ACC112 (cell line): ENCODE measurements around the gene LRFN5.

Source experiments
- H2AFZ ChIP-seq: fragments of 200-600 bp; sonication (generic); one replicate; pipeline ENCODE4 v1.6.0; 2017; ENCODE audit warnings: antibody characterized with exemption, low read length; ENCODE audit not compliant: unreplicated experiment
- H3K27ac ChIP-seq: fragments of 200-600 bp; sonication (generic); 2 replicates; pipeline ENCODE4 v1.5.1; 2014; ENCODE audit warnings: low read depth, mild to moderate bottlenecking, antibody characterized with exemption, low read length, moderate library complexity
- H3K27me3 ChIP-seq: fragments of 200-600 bp; sonication (generic); 2 replicates; pipeline ENCODE4 v1.6.1; 2014; ENCODE audit warnings: mild to moderate bottlenecking, antibody characterized with exemption, low read length, moderate library complexity, mixed read lengths; ENCODE audit not compliant: insufficient read depth
- H3K36me3 ChIP-seq: fragments of 200-600 bp; sonication (generic); 2 replicates; pipeline ENCODE4 v1.6.1; 2016; ENCODE audit warnings: mild to moderate bottlenecking, antibody characterized with exemption, low read length, moderate library complexity, mixed read lengths; ENCODE audit not compliant: insufficient read depth
- H3K4me1 ChIP-seq: fragments of 200-600 bp; sonication (generic); one replicate; pipeline ENCODE4 v1.6.1; 2016; ENCODE audit warnings: low read length, mixed read lengths; ENCODE audit not compliant: insufficient read depth, unreplicated experiment, control insufficient read depth
- H3K4me3 ChIP-seq: fragments of 200-600 bp; sonication (generic); 2 replicates; pipeline ENCODE4 v1.5.1; 2014; ENCODE audit warnings: mild to moderate bottlenecking, low read depth, low read length
- H3K79me2 ChIP-seq: fragments of 200-600 bp; sonication (generic); one replicate; pipeline ENCODE4 v1.6.0; 2016; ENCODE audit warnings: low read length; ENCODE audit not compliant: control insufficient read depth, unreplicated experiment, insufficient read depth

The LRFN5 gene

GRCh38 chr14:41773536-41774279 lies 167.0 kb downstream of the LRFN5 start:
- Histone ChIP-seq H3K27me3 (no peaks in the 10 kb centered on the region), H3K79me2 (no peaks in the 10 kb centered on the region), H2AFZ (no peak overlapping the region), H3K27ac (no peak overlapping the region), H3K4me1 (no peaks in the 10 kb centered on the region), H3K4me3 (no peak overlapping the region), H3K36me3 (no peaks in the 10 kb centered on the region)

- Histone ChIP-seq H2AFZ (no peak overlapping the region), H3K4me3 (no peak overlapping the region), H3K27ac (no peak overlapping the region), H3K36me3 (no peaks in the 10 kb centered on the region), H3K79me2 (no peaks in the 10 kb centered on the region), H3K27me3 (no peaks in the 10 kb centered on the region), H3K4me1 (no peaks in the 10 kb centered on the region)
These were observed 175.8 kb downstream of the LRFN5 start for GRCh38 chr14:41782511-41782910.

DNA sequence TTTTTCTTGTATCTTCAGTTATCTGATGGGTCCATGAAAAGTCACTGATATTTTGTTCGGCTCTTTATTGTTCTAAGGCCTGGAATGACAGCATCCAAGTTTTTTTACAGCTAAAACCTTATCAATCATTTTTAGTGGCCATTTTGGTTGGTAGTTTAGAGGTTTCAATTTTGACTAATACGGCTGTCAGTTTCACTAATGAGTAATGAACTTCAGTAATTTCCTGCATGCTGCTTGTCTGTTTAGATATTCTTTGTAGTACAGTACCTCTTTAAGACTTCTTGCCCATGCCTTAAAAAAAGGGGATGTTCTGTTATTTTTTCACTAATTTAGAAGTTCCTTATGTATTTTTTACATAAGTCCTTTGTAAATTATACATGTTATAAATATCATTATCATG lies 176.7 kb downstream of the LRFN5 start:
- H2AFZ ChIP-seq = no peak overlapping the region
- no peaks in the 10 kb centered on the region for H3K4me1 ChIP-seq
- no peak overlapping the region for H3K27ac ChIP-seq
- H3K4me3 ChIP-seq = no peak overlapping the region
- H3K79me2 ChIP-seq = no peaks in the 10 kb centered on the region
- H3K27me3 ChIP-seq = no peaks in the 10 kb centered on the region
- H3K36me3 ChIP-seq = no peaks in the 10 kb centered on the region

DNA sequence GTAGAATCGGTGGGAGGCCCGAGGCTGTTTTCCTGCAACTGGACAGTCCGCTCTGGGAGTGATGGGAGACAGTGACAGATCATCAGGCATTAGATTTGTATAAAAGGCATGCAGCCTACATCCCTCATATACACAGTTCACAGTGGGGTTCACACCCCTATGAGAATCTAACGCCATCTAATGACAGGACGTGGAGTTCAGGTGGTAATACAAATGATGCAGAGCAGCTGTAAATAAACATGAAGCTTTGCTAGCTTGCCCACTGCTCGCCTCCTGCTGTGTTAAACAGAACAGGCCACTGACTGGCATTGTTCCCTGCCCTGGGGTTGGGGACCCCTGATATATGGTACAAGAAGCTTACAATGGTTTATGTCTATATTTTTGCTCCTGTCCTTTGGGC lies 179.0 kb downstream of the LRFN5 start:
- Histone ChIP-seq H3K4me1 (no peaks in the 10 kb centered on the region), H3K36me3 (no peaks in the 10 kb centered on the region), H3K4me3 (no peak overlapping the region), H3K27me3 (no peaks in the 10 kb centered on the region), H3K79me2 (no peaks in the 10 kb centered on the region), H3K27ac (no peak overlapping the region), H2AFZ (no peak overlapping the region)

DNA sequence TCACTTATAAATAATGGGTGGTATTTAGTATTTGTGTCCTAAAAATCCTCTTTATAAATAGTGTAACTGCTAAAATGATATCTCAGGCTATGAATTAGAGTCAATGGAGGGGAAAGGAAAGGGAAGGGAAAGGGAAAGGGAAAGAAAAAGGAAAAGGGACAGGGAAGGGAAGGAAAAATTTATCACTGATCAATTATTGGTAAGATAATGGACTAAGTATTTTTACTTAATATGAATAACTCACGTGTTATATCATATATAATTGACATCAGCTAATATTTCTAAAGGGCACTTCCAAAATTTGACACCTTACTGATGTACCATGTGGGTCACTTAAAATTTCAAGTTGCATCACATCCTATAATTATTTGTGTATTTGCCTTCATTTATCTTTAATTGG lies 193.1 kb downstream of the LRFN5 start:
- H3K36me3 ChIP-seq = no peaks in the 10 kb centered on the region
- no peak overlapping the region for H2AFZ ChIP-seq
- no peak overlapping the region for H3K27ac ChIP-seq
- H3K79me2 ChIP-seq = no peaks in the 10 kb centered on the region
- H3K27me3 ChIP-seq = no peaks in the 10 kb centered on the region
- no peaks in the 10 kb centered on the region for H3K4me1 ChIP-seq
- H3K4me3 ChIP-seq = no peak overlapping the region

GRCh38 chr14:41805633-41806032 lies 199.0 kb downstream of the LRFN5 start:
- H2AFZ ChIP-seq = no peak overlapping the region
- no peaks in the 10 kb centered on the region for H3K27me3 ChIP-seq
- H3K4me3 ChIP-seq = no peak overlapping the region
- H3K79me2 ChIP-seq = no peaks in the 10 kb centered on the region
- no peak overlapping the region for H3K27ac ChIP-seq
- H3K36me3 ChIP-seq = no peaks in the 10 kb centered on the region
- H3K4me1 ChIP-seq = no peaks in the 10 kb centered on the region

DNA sequence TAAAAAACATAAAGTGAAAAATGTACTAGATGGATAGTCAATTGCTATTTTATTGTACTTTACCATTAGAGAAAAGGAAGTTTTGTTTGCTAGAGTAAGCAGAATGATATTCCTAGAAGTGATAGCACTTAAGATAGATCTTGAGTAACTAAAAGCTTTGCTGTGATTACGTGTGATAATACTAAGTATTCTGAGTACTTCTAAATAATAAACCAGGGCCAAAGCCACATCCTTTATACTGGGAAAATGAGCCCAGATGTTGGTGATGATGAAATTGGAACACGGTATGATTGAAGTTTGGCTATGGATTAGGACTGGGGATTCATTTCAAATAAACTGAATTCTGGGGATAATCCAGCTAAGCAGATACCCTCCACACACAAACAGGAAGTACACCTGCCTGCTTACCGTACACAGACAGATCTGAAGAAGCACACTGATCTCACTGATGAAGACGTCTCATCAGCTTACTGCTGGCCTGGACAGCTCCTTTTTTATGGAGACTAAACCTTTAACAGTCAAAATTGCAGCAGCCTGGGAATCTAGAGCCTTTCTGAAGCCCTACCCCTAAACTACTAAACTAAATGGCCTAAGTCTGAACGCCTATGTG lies 199.8 kb downstream of the LRFN5 start:
- Histone ChIP-seq H3K4me3 (no peak overlapping the region), H2AFZ (no peak overlapping the region), H3K4me1 (no peaks in the 10 kb centered on the region), H3K36me3 (no peaks in the 10 kb centered on the region), H3K27ac (no peak overlapping the region), H3K79me2 (no peaks in the 10 kb centered on the region), H3K27me3 (no peaks in the 10 kb centered on the region)

DNA sequence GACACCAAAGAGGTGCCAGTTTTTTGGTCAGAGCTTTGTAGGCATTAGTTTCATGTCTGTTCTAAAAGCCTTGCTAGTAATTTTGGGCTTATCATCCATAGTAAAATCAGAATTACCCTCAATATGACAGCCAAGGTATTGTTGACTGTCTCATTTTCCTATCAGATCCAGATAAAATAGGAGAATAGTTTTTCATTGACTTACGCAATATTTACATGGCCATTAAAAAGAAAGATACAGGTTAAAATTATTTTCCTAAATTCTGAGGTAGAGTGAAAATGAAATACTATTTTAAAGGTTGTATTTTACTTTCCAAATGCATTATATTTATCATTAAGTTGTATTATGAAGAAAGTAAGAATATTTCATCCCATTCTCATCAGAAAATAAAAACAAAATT lies 203.7 kb downstream of the LRFN5 start:
- H3K4me3 ChIP-seq = no peak overlapping the region

DNA sequence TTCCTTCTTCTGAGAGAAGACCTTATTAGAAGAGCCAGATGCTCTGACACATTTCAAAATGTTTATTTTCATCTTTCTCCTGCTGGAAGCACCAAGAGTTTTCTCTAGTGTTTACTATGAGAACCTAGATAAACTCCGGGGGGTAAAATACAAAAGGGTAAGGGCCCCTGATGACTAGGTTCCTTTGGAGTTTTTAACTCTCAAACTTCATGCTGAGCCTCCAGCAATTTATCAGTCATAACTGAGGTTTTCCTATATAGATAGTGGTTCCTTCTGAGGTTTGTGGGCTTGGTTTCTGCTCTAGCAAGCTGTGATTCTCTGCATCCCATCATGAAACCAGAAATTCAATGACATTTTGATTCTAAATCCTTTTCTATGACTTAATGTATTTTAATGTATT lies 210.9 kb downstream of the LRFN5 start:
- Histone ChIP-seq H3K4me3 (no peak overlapping the region), H3K27ac (no peak overlapping the region), H2AFZ (no peak overlapping the region), H3K79me2 (no peaks in the 10 kb centered on the region), H3K36me3 (no peaks in the 10 kb centered on the region), H3K27me3 (no peaks in the 10 kb centered on the region), H3K4me1 (no peaks in the 10 kb centered on the region)

More for the DNA sequence above, 203.7 kb downstream of the LRFN5 start:
- no peak overlapping the region for H3K27ac ChIP-seq
- no peaks in the 10 kb centered on the region for H3K4me1 ChIP-seq
- no peaks in the 10 kb centered on the region for H3K79me2 ChIP-seq
- H3K36me3 ChIP-seq = no peaks in the 10 kb centered on the region
- no peaks in the 10 kb centered on the region for H3K27me3 ChIP-seq
- H2AFZ ChIP-seq = no peak overlapping the region

DNA sequence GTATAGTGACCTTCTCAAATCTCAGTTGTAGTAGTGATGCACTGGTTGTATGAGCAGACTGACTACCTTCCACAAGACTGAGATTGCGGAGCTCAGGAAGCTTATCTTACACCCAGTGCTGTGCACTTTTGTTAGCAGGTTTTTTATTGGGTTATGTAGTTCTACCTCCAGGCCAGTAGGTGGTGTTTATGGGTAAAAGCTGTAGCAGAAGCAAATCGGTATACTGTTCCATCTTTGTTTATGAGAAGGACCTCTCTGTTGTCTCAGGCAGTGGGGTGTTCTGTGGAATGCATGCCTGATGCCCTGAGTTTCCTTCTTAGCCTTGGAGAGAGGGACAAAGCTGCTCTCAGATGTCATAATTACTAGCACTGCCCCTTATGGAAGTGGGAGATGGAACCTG lies 217.8 kb downstream of the LRFN5 start:
- Histone ChIP-seq H3K36me3 (no peaks in the 10 kb centered on the region), H3K27ac (no peak overlapping the region)

DNA sequence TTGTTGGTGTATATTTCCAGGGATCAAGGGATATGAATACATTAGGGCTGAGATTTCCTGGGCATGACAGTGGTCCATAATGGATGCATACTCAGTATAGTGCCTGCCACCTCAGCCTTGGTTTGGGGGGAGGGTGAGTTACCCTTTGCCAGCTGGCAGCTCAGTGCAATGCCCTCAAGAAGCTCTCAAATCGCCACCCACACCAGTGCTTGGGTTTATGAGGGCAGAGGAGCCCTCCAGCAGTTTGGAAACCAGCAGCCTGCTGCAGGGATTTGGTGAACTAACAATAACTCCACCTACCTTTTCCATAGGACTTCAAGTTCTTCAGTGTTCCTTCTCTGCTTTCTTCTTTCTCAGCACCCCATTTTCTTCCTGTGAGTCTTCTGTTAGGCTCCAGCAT lies 218.9 kb downstream of the LRFN5 start:
- no peak overlapping the region for H2AFZ ChIP-seq
- no peaks in the 10 kb centered on the region for H3K36me3 ChIP-seq
- H3K27me3 ChIP-seq = no peaks in the 10 kb centered on the region
- H3K27ac ChIP-seq = no peak overlapping the region
- H3K4me1 ChIP-seq = no peaks in the 10 kb centered on the region
- H3K4me3 ChIP-seq = no peak overlapping the region
- H3K79me2 ChIP-seq = no peaks in the 10 kb centered on the region

More for the DNA sequence above, 217.8 kb downstream of the LRFN5 start:
- no peaks in the 10 kb centered on the region for H3K4me1 ChIP-seq
- no peaks in the 10 kb centered on the region for H3K79me2 ChIP-seq
- H3K27me3 ChIP-seq = no peaks in the 10 kb centered on the region
- no peak overlapping the region for H3K4me3 ChIP-seq
- no peak overlapping the region for H2AFZ ChIP-seq
